HFFc6 (cell line): ENCODE results near the gene EFHC1. TPM values are rescaled to one million over a fixed set of nuclear protein-coding genes. Genes with fewer than 3 reads are reported as not detected.

Experiments
- DNase-seq: peaks from one replicate; pipeline ENCODE4 v3.0.0-alpha.2; 2018
- H3K27ac Mint-ChIP-seq: 2 replicates; pipeline ENCODE4 v1.8.0; 2020; ENCODE audit warnings: mild to moderate bottlenecking, mixed read lengths
- H3K27me3 Mint-ChIP-seq: 2 replicates; pipeline ENCODE4 v1.8.0; 2021; ENCODE audit warnings: mild to moderate bottlenecking, moderate library complexity, mixed read lengths; ENCODE audit not compliant: insufficient read depth
- H3K36me3 Mint-ChIP-seq: 2 replicates; pipeline ENCODE4 v1.8.0; 2021; ENCODE audit warnings: low read depth, mixed read lengths
- H3K4me1 Mint-ChIP-seq: 2 replicates; pipeline ENCODE4 v1.8.0; 2020; ENCODE audit warnings: low read depth, mixed read lengths
- H3K4me3 Mint-ChIP-seq: 2 replicates; pipeline ENCODE4 v1.8.0; 2020; ENCODE audit warnings: mild to moderate bottlenecking, moderate library complexity, mixed read lengths
- H3K9me3 Mint-ChIP-seq: 2 replicates; pipeline ENCODE4 v1.8.0; 2020; ENCODE audit warnings: mild to moderate bottlenecking, mixed read lengths
- total RNA-seq, 6 experiments: library from RNA; stranded (reverse); fragmentation: NEBNext Ultra II Directional; extraction: Animal tissue kit (Norgen Biotek cat#: 25700); gene quantifications; 2 replicates in 1 of 6; 3 replicates in 5 of 6; pipeline ENCODE4 v1.2.3, GENCODE V29; 2021
- TF ChIP-seq, protein P1 (sequence below): fragments of 200-600 bp; sonication (generic); IDR thresholded peaks from 2 replicates; pipeline ENCODE4 v1.5.0; 2021; ENCODE audit warnings: antibody characterized with exemption, mild to moderate bottlenecking

Gene EFHC1
- total RNA-seq, 6 experiments from 2014 or later, result 10.0 to 17.3 (median 13.8) TPM

- Mint-ChIP-seq H3K9me3 (peaks cover 4% of the 10 kb centered on the region; the same call in 1 of the 2 replicates), H3K4me1 (peaks cover 84% of the 10 kb centered on the region)
These were observed 84.0 kb downstream of the EFHC1 start for GRCh38 chr6:52503851-52504781.

GRCh38 chr6:52504782-52505136, 84.6 kb downstream of the EFHC1 start:
- peaks cover 84% of the 10 kb centered on the region for H3K4me1 Mint-ChIP-seq
- peaks cover 86% of the 10 kb centered on the region for H3K36me3 Mint-ChIP-seq
- H3K27ac Mint-ChIP-seq, result peak overlapping the region; percentile 80
- TF ChIP-seq, protein P1, sequence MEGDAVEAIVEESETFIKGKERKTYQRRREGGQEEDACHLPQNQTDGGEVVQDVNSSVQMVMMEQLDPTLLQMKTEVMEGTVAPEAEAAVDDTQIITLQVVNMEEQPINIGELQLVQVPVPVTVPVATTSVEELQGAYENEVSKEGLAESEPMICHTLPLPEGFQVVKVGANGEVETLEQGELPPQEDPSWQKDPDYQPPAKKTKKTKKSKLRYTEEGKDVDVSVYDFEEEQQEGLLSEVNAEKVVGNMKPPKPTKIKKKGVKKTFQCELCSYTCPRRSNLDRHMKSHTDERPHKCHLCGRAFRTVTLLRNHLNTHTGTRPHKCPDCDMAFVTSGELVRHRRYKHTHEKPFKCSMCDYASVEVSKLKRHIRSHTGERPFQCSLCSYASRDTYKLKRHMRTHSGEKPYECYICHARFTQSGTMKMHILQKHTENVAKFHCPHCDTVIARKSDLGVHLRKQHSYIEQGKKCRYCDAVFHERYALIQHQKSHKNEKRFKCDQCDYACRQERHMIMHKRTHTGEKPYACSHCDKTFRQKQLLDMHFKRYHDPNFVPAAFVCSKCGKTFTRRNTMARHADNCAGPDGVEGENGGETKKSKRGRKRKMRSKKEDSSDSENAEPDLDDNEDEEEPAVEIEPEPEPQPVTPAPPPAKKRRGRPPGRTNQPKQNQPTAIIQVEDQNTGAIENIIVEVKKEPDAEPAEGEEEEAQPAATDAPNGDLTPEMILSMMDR, result no peak
- H3K9me3 Mint-ChIP-seq, result peaks cover 4% of the 10 kb centered on the region; the same call in 1 of the 2 replicates
- DNase-seq, result no peak
- H3K27me3 Mint-ChIP-seq, result peaks cover 44% of the 10 kb centered on the region
- H3K4me3 Mint-ChIP-seq, result peak overlapping the region; percentile 36

More at GRCh38 chr6:52503851-52504781, 84.0 kb downstream of the EFHC1 start:
- peak; percentile 64 for DNase-seq
- TF ChIP-seq, protein P1, result no peak
- peaks cover 46% of the 10 kb centered on the region for H3K27me3 Mint-ChIP-seq
- H3K4me3 Mint-ChIP-seq, result peak overlapping the region; percentile 36
- peaks cover 86% of the 10 kb centered on the region for H3K36me3 Mint-ChIP-seq
- H3K27ac Mint-ChIP-seq, result peak overlapping the region; percentile 80

- TF ChIP-seq, protein P1, result peak; percentile 50
- Mint-ChIP-seq H3K9me3 (peaks cover 4% of the 10 kb centered on the region; the same call in 1 of the 2 replicates), H3K27ac (peak overlapping the region; percentile 51), H3K27me3 (peaks cover 37% of the 10 kb centered on the region), H3K36me3 (peaks cover 88% of the 10 kb centered on the region), H3K4me3 (no peak overlapping the region; the same call in 1 of the 2 replicates), H3K4me1 (peaks cover 86% of the 10 kb centered on the region)
- DNase-seq, result no peak
These were observed 85.7 kb downstream of the EFHC1 start for GRCh38 chr6:52505726-52506409.

GRCh38 chr6:52506476-52506875, 86.3 kb downstream of the EFHC1 start:
- peak overlapping the region; percentile 51 for H3K27ac Mint-ChIP-seq
- no peak for DNase-seq
- TF ChIP-seq, protein P1, result no peak
- no peak overlapping the region for H3K4me3 Mint-ChIP-seq
- peaks cover 90% of the 10 kb centered on the region for H3K36me3 Mint-ChIP-seq
- peaks cover 35% of the 10 kb centered on the region for H3K27me3 Mint-ChIP-seq
- H3K9me3 Mint-ChIP-seq, result peaks cover 4% of the 10 kb centered on the region; the same call in 1 of the 2 replicates
- peaks cover 87% of the 10 kb centered on the region for H3K4me1 Mint-ChIP-seq

- TF ChIP-seq, protein P1, result no peak
- H3K4me1 Mint-ChIP-seq, result peaks cover 95% of the 10 kb centered on the region
- peak overlapping the region; percentile 98 for H3K27ac Mint-ChIP-seq
- peaks cover 4% of the 10 kb centered on the region; the same call in 1 of the 2 replicates for H3K9me3 Mint-ChIP-seq
- peak; percentile 65 for DNase-seq
- peaks cover 34% of the 10 kb centered on the region for H3K27me3 Mint-ChIP-seq
- H3K4me3 Mint-ChIP-seq, result peak overlapping the region; percentile 79
- H3K36me3 Mint-ChIP-seq, result peaks cover 88% of the 10 kb centered on the region
These were observed 87.6 kb downstream of the EFHC1 start for GRCh38 chr6:52507557-52508260.
